Esophagus muscularis mucosa (tissue), 4 donors: ENCODE data around the gene LGALS4. TPM values are rescaled to one million over a fixed set of nuclear protein-coding genes. Genes with fewer than 3 reads are reported as not detected.
"Not testable (repeated sequence)": the region's sequence is repeated elsewhere in the genome, so short reads cannot be mapped to it uniquely, and the experiment has no call there.

Source experiments
- DNase-seq: peaks from one replicate; pipeline ENCODE4 v3.0.0-alpha.2; 2017; ENCODE audit errors: extremely low spot score
- H3K27ac ChIP-seq, 4 donors: fragments of 200-600 bp; sonication (generic); replicated peaks in 1 of 4; 1 replicate in 3 of 4; 2 replicates in 1 of 4; pipeline ENCODE4 v1.5.1; 2016 to 2019; ENCODE audit warnings: mild to moderate bottlenecking in 1 of 4
- H3K27me3 ChIP-seq, 4 donors: fragments of 200-600 bp; sonication (generic); one replicate each; pipeline versions ENCODE4 v1.5.1 to v1.6.0; 2016 to 2019
- H3K36me3 ChIP-seq, 4 donors: fragments of 200-600 bp; sonication (generic); one replicate each; pipeline ENCODE4 v1.5.1; 2016 to 2019
- H3K4me1 ChIP-seq, 4 donors: fragments of 200-600 bp; sonication (generic); one replicate each; pipeline ENCODE4 v1.5.1; 2016 to 2019
- H3K4me3 ChIP-seq, 4 donors: fragments of 200-600 bp; sonication (generic); 1 replicate in 2 of 4; 2 replicates in 2 of 4; pipeline ENCODE4 v1.5.1; 2016 to 2019; ENCODE audit warnings: mild to moderate bottlenecking in 4 of 4, moderate library complexity in 1 of 4
- H3K9me3 ChIP-seq, 4 donors: fragments of 200-600 bp; sonication (generic); 1 replicate in 3 of 4; 2 replicates in 1 of 4; pipeline ENCODE4 v1.5.1; 2016 to 2019
- EP300 ChIP-seq: sonication (generic); formaldehyde crosslinking; IDR thresholded peaks from one replicate; pipeline ENCODE4 v1.6.1; 2017; ENCODE audit warnings: antibody characterized with exemption
- POLR2A ChIP-seq: fragments of 450-650 bp; IDR thresholded peaks from one replicate; pipeline ENCODE4 v1.6.1; 2017; ENCODE audit warnings: antibody characterized with exemption, moderate library complexity, mild to moderate bottlenecking, low read depth
- POLR2AphosphoS5 ChIP-seq, 2 donors: sonication (generic); formaldehyde crosslinking; IDR thresholded peaks; one replicate each; pipeline ENCODE4 v1.6.1; 2017; ENCODE audit warnings: antibody characterized with exemption in 2 of 2
- WGBS: methylation state at CpG from one replicate; pipeline ENCODE4 v1.1.5; 2018; 5-methylcytosine and 5-hydroxymethylcytosine counted together
- intact Hi-C: fragments of 100-400 bp; cut with DNase I; formaldehyde crosslinking; loops from one replicate; pipeline ENCODE4 v1.15.1; 2023
- small RNA-seq, 3 donors: library from RNA; depleted of rRNA; stranded (forward); fragments of <200 nt; gene quantifications; one replicate each; pipeline ENCODE3, GENCODE V24; 2016
- total RNA-seq, 4 donors: library from RNA; depleted of rRNA; stranded (reverse); fragments of >200 nt; gene quantifications; one replicate each; pipeline versions ENCODE4 v1.1.0 to v1.2.1, GENCODE V29; 2016
- TF ChIP-seq, protein P1 (sequence below), 3 experiments: fragments of 200-600 bp in 2 of 3; fragments of 450-650 bp in 1 of 3; sonication (generic) in 2 of 3; IDR thresholded peaks; one replicate each; pipeline ENCODE4 v1.5.1; 2017 to 2019; ENCODE audit warnings: antibody characterized with exemption in 3 of 3, mild to moderate bottlenecking in 2 of 3, moderate library complexity in 1 of 3

The LGALS4 gene
- total RNA-seq, 4 donors from 2014 or later, result 0.42 to 2.9 (median 0.50) TPM; not detected in 1

DNA sequence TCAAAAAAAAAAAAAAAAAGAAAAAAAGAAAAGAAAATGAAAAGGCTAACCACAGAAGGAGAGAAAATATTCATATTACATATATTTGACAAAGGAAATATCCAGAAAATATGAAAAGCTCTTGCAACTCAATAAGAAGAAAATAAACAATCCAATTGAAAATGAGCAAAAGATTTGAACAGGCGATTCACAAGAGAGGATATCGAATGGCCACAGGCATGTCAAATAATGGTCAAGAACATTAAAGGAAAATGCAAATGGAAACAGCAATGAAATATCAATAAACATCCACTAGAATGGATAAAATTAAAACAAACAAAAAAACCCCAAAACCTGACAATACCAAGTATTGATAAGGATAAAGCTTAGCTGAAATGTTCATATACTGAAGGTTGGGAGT, 47.5 kb downstream of the LGALS4 start:
- 95% methylated on average over 2 of the region's 2 CpGs for WGBS
- no peaks in the 10 kb centered on the region for H3K27me3 ChIP-seq
- DNase-seq, result no peak
- no peak overlapping the region for H3K4me3 ChIP-seq
- intact Hi-C loops, result no loop called here
- no peak overlapping the region for H3K27ac ChIP-seq
- TF ChIP-seq, protein P1, sequence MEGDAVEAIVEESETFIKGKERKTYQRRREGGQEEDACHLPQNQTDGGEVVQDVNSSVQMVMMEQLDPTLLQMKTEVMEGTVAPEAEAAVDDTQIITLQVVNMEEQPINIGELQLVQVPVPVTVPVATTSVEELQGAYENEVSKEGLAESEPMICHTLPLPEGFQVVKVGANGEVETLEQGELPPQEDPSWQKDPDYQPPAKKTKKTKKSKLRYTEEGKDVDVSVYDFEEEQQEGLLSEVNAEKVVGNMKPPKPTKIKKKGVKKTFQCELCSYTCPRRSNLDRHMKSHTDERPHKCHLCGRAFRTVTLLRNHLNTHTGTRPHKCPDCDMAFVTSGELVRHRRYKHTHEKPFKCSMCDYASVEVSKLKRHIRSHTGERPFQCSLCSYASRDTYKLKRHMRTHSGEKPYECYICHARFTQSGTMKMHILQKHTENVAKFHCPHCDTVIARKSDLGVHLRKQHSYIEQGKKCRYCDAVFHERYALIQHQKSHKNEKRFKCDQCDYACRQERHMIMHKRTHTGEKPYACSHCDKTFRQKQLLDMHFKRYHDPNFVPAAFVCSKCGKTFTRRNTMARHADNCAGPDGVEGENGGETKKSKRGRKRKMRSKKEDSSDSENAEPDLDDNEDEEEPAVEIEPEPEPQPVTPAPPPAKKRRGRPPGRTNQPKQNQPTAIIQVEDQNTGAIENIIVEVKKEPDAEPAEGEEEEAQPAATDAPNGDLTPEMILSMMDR (IDR thresholded peaks at IDR 0.05), result no peak
- TF ChIP-seq EP300, result no peak
- TF ChIP-seq POLR2AphosphoS5 (IDR thresholded peaks at IDR 0.05), result no peak
- no peak for TF ChIP-seq POLR2A
- H3K9me3 ChIP-seq, result no peaks in the 10 kb centered on the region
- peaks cover 8 to 10% (median 8%) of the 10 kb centered on the region in 4 donors for H3K4me1 ChIP-seq
- no peaks in the 10 kb centered on the region for H3K36me3 ChIP-seq

DNA sequence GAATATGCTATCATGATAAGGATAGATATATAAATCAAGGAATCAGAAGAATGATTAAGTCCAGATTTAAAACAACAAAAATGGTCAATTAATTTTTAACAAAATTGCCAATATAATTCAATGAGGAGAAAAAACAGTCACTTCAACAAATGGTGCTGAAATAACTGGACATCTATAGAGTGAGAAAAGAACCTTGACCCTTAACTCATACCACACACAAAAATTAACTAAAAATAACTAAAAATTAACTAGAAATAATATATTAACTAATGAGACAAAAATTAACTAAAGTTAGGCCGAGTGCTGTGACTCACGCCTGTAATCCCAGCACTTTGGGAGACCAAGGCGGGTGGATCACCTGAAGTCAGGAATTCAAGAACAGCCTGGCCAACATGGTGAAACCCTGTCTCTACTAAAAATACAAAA, 48.9 kb downstream of the LGALS4 start:
- no peak for DNase-seq
- Histone ChIP-seq H3K36me3 (no peaks in the 10 kb centered on the region), H3K27ac (no peak overlapping the region), H3K4me1 (no peaks in the 10 kb centered on the region), H3K27me3 (no peaks in the 10 kb centered on the region), H3K9me3 (no peaks in the 10 kb centered on the region), H3K4me3 (no peak overlapping the region)
- 92% methylated on average over 3 of the region's 3 CpGs for WGBS
- TF ChIP-seq EP300, result no peak
- intact Hi-C loops, result no loop called here

DNA sequence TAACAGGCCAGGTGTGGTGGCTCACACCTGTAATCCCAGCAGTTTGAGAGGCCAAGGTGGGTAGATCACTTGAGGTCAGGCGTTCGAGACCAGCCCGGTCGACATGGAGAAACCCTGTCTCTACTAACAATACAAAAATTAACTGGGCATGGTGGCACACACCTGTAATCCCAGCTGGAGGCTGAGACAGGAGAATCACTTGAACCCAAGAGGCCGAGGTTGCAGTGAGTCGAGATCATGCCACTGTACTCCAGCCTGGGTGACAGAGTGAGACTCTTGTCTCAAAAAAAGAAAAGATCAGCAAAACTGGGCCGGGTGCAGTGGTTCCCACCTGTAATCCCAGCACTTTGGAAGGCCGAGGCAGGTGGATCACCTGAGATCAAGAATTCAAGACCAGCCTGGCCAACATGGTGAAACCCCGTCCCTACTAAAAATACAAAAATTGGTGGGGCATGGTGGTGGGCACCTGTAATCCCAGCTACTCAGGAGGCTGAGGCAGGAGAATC, 50.8 kb downstream of the LGALS4 start:
- H3K4me3 ChIP-seq, H3K9me3 ChIP-seq, H3K36me3 ChIP-seq, H3K27ac ChIP-seq, H3K4me1 ChIP-seq, H3K27me3 ChIP-seq, intact Hi-C loops, DNase-seq: not testable (repeated sequence)
- 95% methylated on average over 9 of the region's 9 CpGs for WGBS

DNA sequence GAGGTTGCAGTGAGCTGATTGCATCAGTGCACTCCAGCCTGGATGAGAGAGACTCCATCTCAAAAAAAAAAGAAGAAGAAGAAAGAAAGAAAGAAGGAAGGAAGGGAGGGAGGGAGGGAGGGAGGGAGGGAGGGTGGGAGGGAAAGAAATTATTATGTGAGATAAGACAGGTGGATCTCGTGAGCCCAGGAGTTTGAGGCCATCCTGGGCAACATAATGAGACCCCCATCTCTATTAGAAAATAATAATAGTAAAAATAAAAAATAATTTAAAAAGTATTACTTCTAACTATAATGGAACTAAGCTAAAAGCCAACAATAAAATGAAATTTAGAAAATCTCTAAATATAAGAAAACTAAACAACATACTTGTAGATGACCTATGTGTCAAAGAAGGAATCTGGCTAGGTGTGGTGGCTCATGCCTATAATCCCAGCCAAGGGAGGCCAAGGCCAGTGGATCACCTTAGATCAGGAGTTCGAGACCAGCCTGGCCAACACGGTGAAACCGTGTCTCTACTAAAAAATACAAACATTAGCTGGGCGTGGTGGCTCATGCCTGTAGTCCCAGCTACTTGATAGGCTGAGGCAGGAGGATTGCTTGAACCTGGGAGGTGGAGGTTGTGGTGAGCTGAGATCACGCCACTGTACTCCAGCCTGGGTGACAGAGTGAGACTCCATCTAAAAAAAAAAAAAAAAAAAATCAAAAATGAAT, 51.8 kb downstream of the LGALS4 start:
- DNase-seq, H3K36me3 ChIP-seq, H3K27ac ChIP-seq, H3K9me3 ChIP-seq, H3K4me1 ChIP-seq, H3K27me3 ChIP-seq, H3K4me3 ChIP-seq, intact Hi-C loops: not testable (repeated sequence)
- 79% methylated on average over 6 of the region's 6 CpGs for WGBS

DNA sequence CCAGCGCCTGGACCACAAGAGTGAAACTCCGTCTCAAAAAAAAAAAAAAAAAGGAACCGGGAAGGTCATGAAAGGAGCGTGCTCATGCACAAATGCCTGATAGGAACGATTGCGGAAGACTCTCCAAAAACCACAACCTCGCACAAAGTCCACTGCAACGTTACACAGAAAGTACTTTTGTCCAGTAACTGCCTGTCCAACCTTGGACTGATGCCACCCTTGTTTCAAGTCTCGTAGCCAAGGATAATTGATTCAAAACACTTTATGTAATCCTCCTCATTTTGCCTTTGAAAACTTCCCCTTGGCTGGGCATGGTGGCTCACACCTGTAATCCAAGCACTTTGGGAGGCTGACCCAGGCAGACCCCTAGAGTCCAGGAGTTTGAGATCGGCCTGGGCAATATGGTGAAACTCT, 53.1 kb downstream of the LGALS4 start:
- intact Hi-C loops, result no loop called here
- Histone ChIP-seq H3K9me3 (no peaks in the 10 kb centered on the region), H3K4me3 (no peak overlapping the region), H3K4me1 (no peaks in the 10 kb centered on the region), H3K27ac (no peak overlapping the region), H3K27me3 (no peaks in the 10 kb centered on the region), H3K36me3 (no peaks in the 10 kb centered on the region)
- no peak for DNase-seq
- TF ChIP-seq, protein P1 (IDR thresholded peaks at IDR 0.05), result no peak
- TF ChIP-seq POLR2AphosphoS5 (IDR thresholded peaks at IDR 0.05), result no peak
- no peak for TF ChIP-seq POLR2A
- no peak for TF ChIP-seq EP300
- 69% methylated on average over 10 of the region's 10 CpGs for WGBS

DNA sequence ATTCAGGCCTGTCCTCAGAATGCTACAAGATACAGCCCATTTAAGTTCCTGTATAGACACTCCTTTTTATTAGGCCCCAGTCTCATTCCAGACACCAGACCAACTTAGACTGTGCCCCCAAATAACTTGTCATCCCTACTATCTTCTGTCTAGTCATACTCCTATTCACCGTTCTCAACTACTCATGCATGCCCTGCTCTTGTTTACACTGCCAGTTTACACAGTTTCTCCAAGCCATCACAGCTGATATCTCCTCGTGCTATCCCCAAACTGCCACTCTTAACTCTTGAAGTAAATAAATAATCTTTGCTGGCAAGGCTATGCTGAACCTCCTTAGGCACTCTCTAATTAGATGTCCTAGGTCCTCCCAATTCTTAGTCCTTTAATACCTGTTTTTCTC, 58.5 kb downstream of the LGALS4 start:
- H3K27me3 ChIP-seq, H3K27ac ChIP-seq, H3K4me1 ChIP-seq, H3K4me3 ChIP-seq, DNase-seq, H3K36me3 ChIP-seq, intact Hi-C loops, H3K9me3 ChIP-seq: not testable (repeated sequence)
- WGBS, result no CpG with 5 or more reads among the region's 2 CpGs

DNA sequence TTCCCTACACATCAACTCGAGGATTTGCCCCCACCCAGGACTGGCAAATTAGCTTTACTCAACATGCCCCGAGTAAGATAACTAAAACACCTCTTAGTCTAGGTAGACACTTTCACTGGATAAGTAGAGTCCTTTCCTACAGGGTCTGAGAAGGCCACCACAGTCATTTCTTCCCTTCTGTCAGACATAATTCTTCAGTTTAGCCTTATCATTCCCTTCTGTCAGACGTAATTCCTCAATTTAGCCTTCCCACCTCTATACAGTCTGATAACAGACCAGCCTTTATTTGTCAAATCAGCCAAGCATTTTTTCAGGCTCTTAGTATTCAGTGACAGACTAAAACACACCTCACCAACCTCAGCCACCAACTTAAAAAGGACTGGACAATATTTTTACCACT, 59.0 kb downstream of the LGALS4 start:
- H3K36me3 ChIP-seq, H3K4me1 ChIP-seq, H3K4me3 ChIP-seq, intact Hi-C loops, H3K27ac ChIP-seq, H3K27me3 ChIP-seq, DNase-seq, H3K9me3 ChIP-seq: not testable (repeated sequence)
- 83% methylated on average over 3 of the region's 3 CpGs for WGBS

Small RNAs within 50 kb of the gene (small RNA-seq; reads per million reads assigned to genes)
- 0 reads per million in 3 donors for gene RNU6-140P

Other genes with a start within 250 kb of the LGALS4 start
- gene MAP4K1, start 195.0 kb downstream of the LGALS4 start, total RNA-seq, result 1 to 10 TPM; 1.2 to 4.5 (median 3.1) TPM
- 100 to 1,000 TPM; 333 to 570 (median 446) TPM for gene EIF3K, start 193.8 kb downstream of the LGALS4 start, total RNA-seq
- gene ACTN4, start 165.3 kb downstream of the LGALS4 start, total RNA-seq, result 100 to 1,000 TPM; 416 to 816 (median 598) TPM
- gene CAPN12, start 68.5 kb downstream of the LGALS4 start, total RNA-seq, result 1 to 10 TPM in 3 of 4 donors, under 1 TPM in 1; 0.83 to 2.1 (median 1.6) TPM
- not detected for gene LGALS7, start 39.4 kb downstream of the LGALS4 start, total RNA-seq
- gene LGALS7B, start 23.7 kb downstream of the LGALS4 start, total RNA-seq, result not detected
- 100 to 1,000 TPM; 117 to 188 (median 155) TPM for gene ECH1, start 18.8 kb upstream of the LGALS4 start, total RNA-seq
- gene HNRNPL, start 37.0 kb upstream of the LGALS4 start, total RNA-seq, result 100 to 1,000 TPM; 126 to 202 (median 180) TPM
- 10 to 100 TPM in 1 of 4 donors, 1 to 10 TPM in 3; 4.6 to 10.4 (median 6.6) TPM for gene RINL, start 65.3 kb upstream of the LGALS4 start, total RNA-seq
- 100 to 1,000 TPM in 1 of 4 donors, 10 to 100 TPM in 3; 72.7 to 114 (median 95.0) TPM for gene SIRT2, start 86.7 kb upstream of the LGALS4 start, total RNA-seq
- gene NFKBIB, start 87.0 kb upstream of the LGALS4 start, total RNA-seq, result 10 to 100 TPM; 24.1 to 39.4 (median 35.8) TPM
- gene CCER2, start 99.2 kb upstream of the LGALS4 start, total RNA-seq, result under 1 TPM in 1 of 4 donors, not detected in 3; 0.50 TPM
- 10 to 100 TPM in 2 of 4 donors, 1 to 10 TPM in 2; 6.8 to 14.6 (median 9.1) TPM for gene SARS2, start 117.8 kb upstream of the LGALS4 start, total RNA-seq
- 10 to 100 TPM; 18.0 to 33.2 (median 27.3) TPM for gene MRPS12, start 118.0 kb upstream of the LGALS4 start, total RNA-seq
- gene FBXO17, start 162.8 kb upstream of the LGALS4 start, total RNA-seq, result 10 to 100 TPM; 24.9 to 47.8 (median 34.8) TPM
- 10 to 100 TPM in 2 of 4 donors, 1 to 10 TPM in 1, under 1 TPM in 1; 0.83 to 14.1 (median 7.6) TPM for gene FBXO27, start 219.6 kb upstream of the LGALS4 start, total RNA-seq